HG02798 (cell line): ENCODE results near the gene ARIH1.
"Not testable (repeated sequence)": the region's sequence is repeated elsewhere in the genome, so short reads cannot be mapped to it uniquely, and the experiment has no call there.

Experiments
- ATAC-seq: cut with Tn5 transposase; IDR thresholded peaks from one replicate; pipeline ENCODE4 v1.9.1; 2021; ENCODE audit warnings: mild to moderate bottlenecking; ENCODE audit not compliant: unreplicated experiment, poor library complexity

The ARIH1 gene, protein sequence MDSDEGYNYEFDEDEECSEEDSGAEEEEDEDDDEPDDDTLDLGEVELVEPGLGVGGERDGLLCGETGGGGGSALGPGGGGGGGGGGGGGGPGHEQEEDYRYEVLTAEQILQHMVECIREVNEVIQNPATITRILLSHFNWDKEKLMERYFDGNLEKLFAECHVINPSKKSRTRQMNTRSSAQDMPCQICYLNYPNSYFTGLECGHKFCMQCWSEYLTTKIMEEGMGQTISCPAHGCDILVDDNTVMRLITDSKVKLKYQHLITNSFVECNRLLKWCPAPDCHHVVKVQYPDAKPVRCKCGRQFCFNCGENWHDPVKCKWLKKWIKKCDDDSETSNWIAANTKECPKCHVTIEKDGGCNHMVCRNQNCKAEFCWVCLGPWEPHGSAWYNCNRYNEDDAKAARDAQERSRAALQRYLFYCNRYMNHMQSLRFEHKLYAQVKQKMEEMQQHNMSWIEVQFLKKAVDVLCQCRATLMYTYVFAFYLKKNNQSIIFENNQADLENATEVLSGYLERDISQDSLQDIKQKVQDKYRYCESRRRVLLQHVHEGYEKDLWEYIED

DNA sequence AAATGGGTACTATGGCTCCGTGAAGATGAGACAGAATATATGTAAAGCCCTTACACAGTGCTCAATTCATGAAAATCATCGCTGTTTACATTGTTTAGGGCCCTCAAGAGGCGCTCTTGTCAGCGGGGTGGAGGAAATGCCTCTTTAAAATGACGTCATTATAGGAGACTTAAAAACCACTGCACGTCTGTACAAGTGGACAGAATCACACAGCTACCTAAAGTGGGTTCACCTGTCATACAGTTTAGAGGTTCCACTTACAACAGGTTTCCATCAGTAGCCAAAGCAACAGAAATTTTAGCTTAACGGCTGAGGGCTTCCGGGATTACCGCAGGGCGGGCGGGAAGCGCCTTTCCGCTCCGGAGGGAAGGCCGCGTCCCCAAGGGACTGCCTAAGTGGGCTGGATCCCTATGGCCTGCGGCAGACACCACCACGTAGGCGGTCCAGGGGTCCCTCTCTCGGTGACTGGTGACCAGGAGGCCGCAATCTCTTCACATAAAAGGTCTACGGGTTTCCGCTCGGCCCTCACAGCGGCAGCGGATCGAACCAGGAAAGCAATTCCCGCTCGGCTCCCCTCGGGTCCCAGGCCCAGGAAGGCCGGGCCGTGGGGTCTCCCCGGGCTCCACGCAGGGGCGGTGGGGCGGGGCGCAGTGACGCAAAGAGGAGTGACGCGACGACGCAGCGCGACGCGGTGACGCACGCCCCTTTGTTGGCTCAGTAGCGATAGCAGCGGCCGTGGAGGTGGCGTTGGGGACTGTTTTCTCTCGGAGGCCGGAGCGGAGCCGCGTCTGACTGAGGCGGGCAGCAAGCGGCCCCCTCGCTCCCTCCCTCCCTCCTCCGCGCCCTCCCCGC is at the start of gene ARIH1:
Gene ARIH1 (plus strand): TSS at position 717 of the 852 bp plus-strand sequence. CDS start 310 bp downstream, outside the sequence.
- peak; percentile 85 for ATAC-seq

GRCh38 chr15:72426753-72427152 is 47.4 kb upstream of the ARIH1 start:
- no peak for ATAC-seq

DNA sequence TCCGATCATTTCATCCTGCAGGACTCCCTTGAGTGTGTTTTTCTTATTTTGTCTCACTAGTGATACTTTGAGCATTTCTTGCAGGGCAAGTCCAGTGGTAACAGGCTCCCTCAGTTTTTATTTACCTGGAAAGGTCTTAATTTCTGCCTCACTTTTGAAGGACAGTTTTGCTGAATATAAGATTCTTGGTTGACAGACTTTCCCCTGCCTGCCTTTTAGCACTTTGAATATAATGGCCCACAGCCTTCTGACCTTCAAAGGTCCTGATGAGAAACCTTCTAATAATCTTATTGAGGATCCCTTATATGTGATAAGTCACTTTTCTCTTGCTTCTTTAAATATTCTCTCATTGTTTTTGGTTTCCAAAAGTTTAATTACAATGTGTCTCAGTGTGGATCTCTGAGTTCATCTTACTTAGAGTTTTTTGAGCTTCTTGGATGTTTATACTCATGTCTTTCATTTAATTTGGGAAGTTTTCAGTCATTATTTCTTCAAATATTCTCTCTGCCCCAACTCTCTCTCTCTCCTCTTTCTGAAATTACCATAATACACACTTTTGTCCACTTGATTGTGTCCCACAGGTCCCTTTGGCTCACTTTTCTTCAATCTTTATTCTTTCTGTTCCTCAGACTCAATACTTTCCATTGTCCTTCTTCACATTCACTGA is 36.3 kb upstream of the ARIH1 start:
- no peak for ATAC-seq

GRCh38 chr15:72442848-72443247 is 31.3 kb upstream of the ARIH1 start:
- not testable (repeated sequence) for ATAC-seq

GRCh38 chr15:72445426-72445825 is 28.7 kb upstream of the ARIH1 start:
- ATAC-seq, result no peak

GRCh38 chr15:72450805-72451204 is 23.3 kb upstream of the ARIH1 start:
- no peak for ATAC-seq

GRCh38 chr15:72451224-72451623 is 22.9 kb upstream of the ARIH1 start:
- no peak for ATAC-seq

DNA sequence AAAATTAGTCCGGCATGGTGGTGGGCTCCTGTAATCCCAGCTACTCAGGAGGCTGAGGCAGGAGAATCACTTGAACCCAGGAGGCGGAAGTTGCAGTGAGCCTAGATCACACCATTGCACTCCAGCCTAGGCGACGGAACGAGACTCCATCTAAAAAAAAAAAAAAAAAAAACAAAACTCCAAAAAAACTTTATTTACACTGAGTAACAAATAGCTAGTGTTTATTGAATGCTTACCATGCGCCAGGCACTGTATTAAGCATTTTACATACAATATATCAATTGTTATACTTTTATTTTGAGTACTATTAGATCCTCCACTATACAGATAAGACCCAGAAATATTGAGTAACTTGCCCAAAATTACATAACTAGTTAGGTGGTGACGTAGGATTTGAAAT is 17.4 kb upstream of the ARIH1 start:
- ATAC-seq, result no peak

DNA sequence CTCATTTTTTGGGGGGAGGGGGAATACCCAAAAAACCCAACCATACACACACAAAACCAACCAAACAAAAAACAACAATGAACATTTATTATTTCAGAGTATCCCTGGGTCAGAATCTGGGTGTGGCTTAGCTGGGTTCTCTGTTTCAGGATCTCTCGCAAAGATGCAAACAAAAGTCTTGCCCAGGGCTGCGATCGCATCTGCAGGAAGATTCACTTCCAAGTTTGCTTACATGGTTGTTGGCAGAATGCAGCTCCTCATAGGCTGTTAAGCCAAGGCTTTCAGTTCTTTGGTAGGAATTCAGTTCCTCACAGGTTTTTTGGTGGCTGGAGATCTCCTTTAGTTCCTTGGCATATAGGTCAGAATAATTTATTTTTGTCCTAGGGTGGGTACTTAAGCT is 13.7 kb upstream of the ARIH1 start:
- no peak for ATAC-seq

DNA sequence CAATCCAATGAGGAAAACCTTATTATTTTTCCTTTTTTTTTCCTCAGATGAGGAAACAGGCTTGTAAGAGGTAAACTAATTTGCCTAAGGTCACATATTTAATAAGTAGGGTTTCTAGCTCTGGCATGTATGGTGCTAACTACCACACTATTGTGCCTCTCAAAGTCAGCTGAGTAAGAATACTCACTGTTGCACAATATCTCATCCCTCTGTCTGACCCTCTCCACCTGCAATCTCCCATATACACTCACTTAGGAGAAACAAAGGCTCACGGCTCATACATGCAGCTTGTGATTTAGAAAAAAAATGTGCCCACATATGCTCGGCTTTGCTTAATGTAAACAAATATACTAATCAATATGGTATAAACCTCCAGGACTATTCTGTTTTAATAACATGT is 10.4 kb upstream of the ARIH1 start:
- ATAC-seq, result no peak

- no peak for ATAC-seq
These were observed 9.9 kb upstream of the ARIH1 start for GRCh38 chr15:72464251-72464650.

DNA sequence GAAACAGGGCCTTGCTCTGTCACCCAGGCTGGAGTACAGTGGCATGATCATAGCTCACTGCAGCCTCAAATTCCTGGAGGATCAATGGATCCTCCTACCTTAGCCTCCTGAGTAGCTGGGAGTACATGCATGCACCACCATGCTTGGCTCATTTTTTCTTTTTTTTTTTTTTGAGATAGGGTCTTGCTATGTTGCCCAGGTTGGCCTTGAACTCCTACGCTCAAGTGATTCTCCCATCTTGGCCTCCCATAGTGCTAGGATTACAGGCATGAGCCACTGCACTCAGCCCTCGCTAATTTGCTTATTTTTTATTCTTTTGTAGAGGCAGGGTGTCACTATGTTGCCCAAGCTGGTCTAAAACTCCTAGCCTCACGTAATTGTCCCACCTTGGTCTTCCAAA is 6.0 kb upstream of the ARIH1 start:
- ATAC-seq, result no peak

- no peak for ATAC-seq
These were observed 1.0 kb upstream of the ARIH1 start for GRCh38 chr15:72472992-72473610.

DNA sequence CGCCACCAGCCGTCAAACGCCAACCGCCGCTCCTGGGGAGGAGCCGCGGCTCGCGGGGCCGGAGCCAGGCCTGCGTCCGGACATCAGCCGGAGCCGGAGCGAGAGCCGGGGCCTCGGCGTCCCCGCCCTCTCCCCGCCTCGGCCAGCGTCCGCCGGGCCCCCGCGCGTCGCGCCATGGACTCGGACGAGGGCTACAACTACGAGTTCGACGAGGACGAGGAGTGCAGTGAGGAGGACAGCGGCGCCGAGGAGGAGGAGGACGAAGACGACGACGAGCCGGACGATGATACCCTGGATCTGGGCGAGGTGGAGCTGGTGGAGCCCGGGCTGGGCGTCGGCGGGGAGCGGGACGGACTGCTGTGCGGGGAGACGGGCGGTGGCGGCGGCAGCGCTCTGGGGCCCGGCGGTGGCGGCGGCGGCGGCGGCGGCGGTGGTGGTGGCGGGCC is 359 bp downstream of the ARIH1 start:
- no peak for ATAC-seq

- ATAC-seq, result peak; percentile 38
These were observed 940 bp downstream of the ARIH1 start for GRCh38 chr15:72474912-72475628.

DNA sequence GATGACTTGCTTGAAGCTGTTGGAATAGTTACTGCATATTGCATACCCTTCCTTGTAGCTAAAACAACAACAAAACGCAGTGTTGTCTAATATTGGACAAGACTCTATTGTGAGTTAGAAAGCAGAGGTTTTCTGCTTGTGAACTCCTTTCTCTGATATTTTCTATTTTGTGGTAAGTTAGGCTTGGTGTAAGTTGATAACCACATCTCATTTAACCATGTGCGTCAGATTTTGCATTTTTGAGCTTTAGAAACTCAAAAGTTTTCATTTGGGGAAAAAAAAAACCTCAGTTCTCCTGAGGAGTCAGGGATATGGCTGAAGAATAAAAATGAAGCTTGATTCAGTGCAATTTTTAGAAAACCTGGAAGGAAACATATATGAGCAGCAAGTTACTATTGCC is 1.5 kb downstream of the ARIH1 start:
- no peak for ATAC-seq

GRCh38 chr15:72476330-72476729 is 2.2 kb downstream of the ARIH1 start:
- not testable (repeated sequence) for ATAC-seq

DNA sequence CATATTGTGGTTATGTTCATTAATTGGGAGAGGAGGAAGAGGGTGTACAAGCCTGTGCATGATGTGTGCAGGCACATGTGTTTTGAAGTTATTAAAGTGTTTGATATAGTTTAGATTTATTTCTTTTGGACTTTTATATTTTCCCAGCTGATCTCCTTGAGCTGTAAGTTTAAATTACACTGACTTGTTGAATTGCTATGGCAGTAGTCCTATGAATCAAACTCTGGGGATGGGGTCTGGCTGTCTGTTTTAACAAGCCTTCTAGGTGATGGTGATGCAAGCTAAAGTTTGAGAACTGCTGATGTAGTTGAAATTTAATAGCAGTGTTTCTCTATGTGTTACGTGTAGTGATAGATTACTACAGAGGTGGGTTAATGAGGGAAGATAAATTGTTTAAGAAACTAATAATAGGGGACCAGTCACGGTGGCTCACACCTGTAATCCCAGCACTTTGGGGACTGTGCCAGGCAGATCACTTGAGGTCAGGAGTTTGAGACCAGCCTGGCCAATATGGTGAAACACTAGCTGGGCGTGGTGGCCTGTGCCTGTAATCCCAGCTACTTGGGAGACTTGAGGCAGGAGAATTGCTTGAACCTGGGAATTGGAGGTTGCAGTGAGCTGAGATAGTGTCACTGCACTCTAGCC is 7.0 kb downstream of the ARIH1 start:
- no peak for ATAC-seq

DNA sequence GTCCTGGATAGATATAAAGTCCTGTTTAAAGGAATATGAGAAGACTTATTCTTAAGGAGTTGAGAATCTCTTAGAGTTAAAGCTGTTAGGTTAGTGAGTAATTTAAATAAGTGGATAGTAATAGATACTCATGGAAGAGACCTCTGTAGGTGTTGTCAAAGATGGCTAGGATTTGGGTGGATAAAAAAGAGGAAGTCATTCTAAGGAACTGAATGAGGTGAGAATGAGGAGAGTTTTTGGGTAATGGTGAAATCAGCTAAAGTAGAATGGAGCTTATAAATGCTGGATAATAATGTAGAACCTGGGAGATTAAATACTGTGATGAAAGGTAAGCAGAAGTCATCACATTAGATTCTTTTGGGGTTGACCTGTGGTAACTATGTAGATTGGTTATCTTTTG is 8.1 kb downstream of the ARIH1 start:
- ATAC-seq, result no peak
